GM13977 (cell line): Measurements from ENCODE around the gene PARD3.

Experiments used
- DNase-seq: peaks from one replicate; pipeline ENCODE4 v3.0.0; 2012; ENCODE audit warnings: low spot score
- in situ Hi-C: fragments of 300-500 bp; cut with MboI; formaldehyde crosslinking; loops from one replicate; pipeline ENCODE4 v1.12.0; 2022; ENCODE audit warnings: low sequenced_read_pairs, low pct_unique_long_range_greater_than_20kb, mixed read lengths, inconsistent platforms; ENCODE audit not compliant: unreplicated experiment
- TF ChIP-seq, protein P1 (sequence below): IDR thresholded peaks from 2 replicates; pipeline ENCODE4 v1.5.1; 2012; ENCODE audit warnings: mild to moderate bottlenecking, control low read depth; ENCODE audit not compliant: insufficient read depth; ENCODE audit errors: extremely low read depth, missing control alignments

Gene PARD3

DNA sequence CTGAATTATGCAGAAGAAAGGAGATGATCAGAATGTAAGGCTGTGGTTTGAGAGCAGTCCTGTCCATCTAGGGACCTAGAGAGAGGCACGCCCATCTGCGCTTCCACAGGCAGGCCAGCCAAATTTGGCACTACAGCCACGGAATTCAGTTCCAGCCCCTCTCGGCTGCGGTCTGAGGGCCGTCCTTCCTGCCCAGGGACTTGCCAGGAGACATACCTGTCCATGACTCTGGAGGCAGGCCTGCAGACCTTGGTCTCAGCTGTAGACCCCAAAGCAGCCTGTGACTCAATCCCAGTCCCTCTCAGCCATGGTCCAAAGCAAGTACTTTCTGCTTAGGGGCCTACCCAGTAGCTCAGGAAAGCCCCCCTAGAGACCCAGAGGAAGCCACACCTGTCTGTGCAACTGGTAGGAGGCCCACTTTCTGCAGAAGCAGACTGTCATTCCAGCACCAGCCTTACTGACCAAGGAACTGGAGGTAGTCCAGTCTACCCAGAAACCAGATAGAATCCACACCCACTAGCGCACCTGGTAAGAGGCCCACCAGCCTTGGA is 720.9 kb downstream of the PARD3 start:
- DNase-seq: no peak
- TF ChIP-seq, protein P1, sequence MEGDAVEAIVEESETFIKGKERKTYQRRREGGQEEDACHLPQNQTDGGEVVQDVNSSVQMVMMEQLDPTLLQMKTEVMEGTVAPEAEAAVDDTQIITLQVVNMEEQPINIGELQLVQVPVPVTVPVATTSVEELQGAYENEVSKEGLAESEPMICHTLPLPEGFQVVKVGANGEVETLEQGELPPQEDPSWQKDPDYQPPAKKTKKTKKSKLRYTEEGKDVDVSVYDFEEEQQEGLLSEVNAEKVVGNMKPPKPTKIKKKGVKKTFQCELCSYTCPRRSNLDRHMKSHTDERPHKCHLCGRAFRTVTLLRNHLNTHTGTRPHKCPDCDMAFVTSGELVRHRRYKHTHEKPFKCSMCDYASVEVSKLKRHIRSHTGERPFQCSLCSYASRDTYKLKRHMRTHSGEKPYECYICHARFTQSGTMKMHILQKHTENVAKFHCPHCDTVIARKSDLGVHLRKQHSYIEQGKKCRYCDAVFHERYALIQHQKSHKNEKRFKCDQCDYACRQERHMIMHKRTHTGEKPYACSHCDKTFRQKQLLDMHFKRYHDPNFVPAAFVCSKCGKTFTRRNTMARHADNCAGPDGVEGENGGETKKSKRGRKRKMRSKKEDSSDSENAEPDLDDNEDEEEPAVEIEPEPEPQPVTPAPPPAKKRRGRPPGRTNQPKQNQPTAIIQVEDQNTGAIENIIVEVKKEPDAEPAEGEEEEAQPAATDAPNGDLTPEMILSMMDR: no peak
- in situ Hi-C loops: no loop called here

- no peak for DNase-seq
- in situ Hi-C loops: no loop called here
- TF ChIP-seq, protein P1: no peak
These were observed 722.2 kb downstream of the PARD3 start for GRCh38 chr10:34092891-34093290.

GRCh38 chr10:34091635-34092195 is 723.4 kb downstream of the PARD3 start:
- in situ Hi-C loops: no loop called here
- TF ChIP-seq, protein P1: no peak
- DNase-seq: no peak

DNA sequence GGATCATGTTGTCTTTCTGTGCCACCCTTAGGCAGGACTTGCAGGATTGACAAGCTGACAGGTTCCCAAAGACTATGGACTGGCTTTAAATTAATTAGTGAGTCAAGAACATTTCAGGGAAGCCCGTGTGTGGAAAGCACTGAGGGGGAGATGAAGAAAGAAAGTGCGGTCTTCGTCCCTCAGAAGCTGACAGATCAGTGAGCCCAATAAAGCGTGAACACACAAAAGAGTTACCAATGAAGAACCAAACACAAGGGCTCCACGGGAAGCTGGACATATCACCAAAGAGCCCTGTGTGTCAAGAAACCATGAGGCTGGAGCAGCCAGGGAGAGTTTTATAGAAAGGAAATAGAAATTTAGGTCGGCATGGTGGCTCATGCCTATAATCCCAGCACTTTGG is 725.8 kb downstream of the PARD3 start:
- in situ Hi-C loops: no loop called here
- TF ChIP-seq, protein P1: no peak
- no peak for DNase-seq

- TF ChIP-seq, protein P1: no peak
- in situ Hi-C loops: no loop called here
- no peak for DNase-seq
These were observed 726.8 kb downstream of the PARD3 start for GRCh38 chr10:34088208-34088794.

DNA sequence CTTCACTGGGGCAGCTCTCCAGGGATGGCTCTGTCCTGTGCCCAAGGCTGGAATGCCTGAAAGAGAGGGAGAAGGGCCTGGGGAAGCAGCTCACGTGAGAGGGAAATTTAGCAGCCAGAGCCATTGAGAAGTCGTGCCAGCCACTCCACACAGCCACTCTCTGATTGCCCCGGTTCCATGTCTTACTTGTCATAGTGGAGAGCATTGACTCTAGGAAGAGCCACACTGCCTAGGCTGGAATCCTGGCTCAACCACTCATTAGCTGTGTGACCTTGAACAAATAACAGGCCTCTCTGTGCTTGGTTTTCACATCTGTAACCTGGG is 728.0 kb downstream of the PARD3 start:
- DNase-seq: no peak
- in situ Hi-C loops: no loop called here
- TF ChIP-seq, protein P1: no peak
